Neural progenitor cell (in vitro differentiated cells): ENCODE results near the gene GHR. TPM values are rescaled to one million over a fixed set of nuclear protein-coding genes. Genes with fewer than 3 reads are reported as not detected.

Experiments
- DNase-seq: peaks from one replicate; pipeline ENCODE4 v3.0.0-alpha.2; 2016; ENCODE audit warnings: low spot score
- H2AFZ ChIP-seq: fragments of 200-600 bp; sonication (generic); replicated peaks from 2 replicates; pipeline ENCODE4 v1.6.1; 2016; ENCODE audit warnings: antibody characterized with exemption
- H3F3A ChIP-seq: fragments of 200-600 bp; sonication (generic); 2 replicates; pipeline ENCODE4 v1.6.1; 2016; ENCODE audit warnings: antibody characterized with exemption, low read depth
- H3K27ac ChIP-seq: fragments of 200-600 bp; sonication (generic); 2 replicates; pipeline ENCODE4 v1.5.1; 2016; ENCODE audit warnings: mild to moderate bottlenecking
- H3K27me3 ChIP-seq: fragments of 200-600 bp; sonication (generic); 2 replicates; pipeline ENCODE4 v1.6.1; 2016; ENCODE audit warnings: mild to moderate bottlenecking, moderate library complexity
- H3K36me3 ChIP-seq: fragments of 200-600 bp; sonication (generic); 2 replicates; pipeline ENCODE4 v1.5.1; 2016
- H3K4me1 ChIP-seq: fragments of 200-600 bp; sonication (generic); 2 replicates; pipeline ENCODE4 v1.6.1; 2016; ENCODE audit warnings: mixed run types
- H3K4me2 ChIP-seq: fragments of 200-600 bp; sonication (generic); 2 replicates; pipeline ENCODE4 v1.6.1; 2016
- H3K4me3 ChIP-seq: fragments of 200-600 bp; sonication (generic); 2 replicates; pipeline ENCODE4 v1.5.1; 2016
- H3K79me2 ChIP-seq: fragments of 200-600 bp; sonication (generic); 2 replicates; pipeline ENCODE4 v1.6.1; 2016; ENCODE audit warnings: low read depth
- H3K9ac ChIP-seq: fragments of 200-600 bp; sonication (generic); 2 replicates; pipeline ENCODE4 v1.6.1; 2016
- H3K9me3 ChIP-seq: fragments of 200-600 bp; sonication (generic); 2 replicates; pipeline ENCODE4 v1.5.1; 2016; ENCODE audit warnings: low read depth
- H4K20me1 ChIP-seq: fragments of 200-600 bp; sonication (generic); 2 replicates; pipeline ENCODE4 v1.6.1; 2016; ENCODE audit warnings: low read depth
- H3K27ac Mint-ChIP-seq: 3 replicates; pipeline ENCODE4 v1.8.0; 2021; ENCODE audit warnings: mixed read lengths
- H3K27me3 Mint-ChIP-seq: 2 replicates; pipeline ENCODE4 v1.8.0; 2022; ENCODE audit warnings: low read depth, mild to moderate bottlenecking, inconsistent platforms, moderate library complexity, mixed read lengths; ENCODE audit not compliant: insufficient read depth
- H3K36me3 Mint-ChIP-seq: 3 replicates; pipeline ENCODE4 v1.8.0; 2021; ENCODE audit warnings: mixed read lengths
- H3K4me1 Mint-ChIP-seq: 3 replicates; pipeline ENCODE4 v1.8.0; 2021; ENCODE audit warnings: mixed read lengths
- H3K4me3 Mint-ChIP-seq: 3 replicates; pipeline ENCODE4 v1.8.0; 2021; ENCODE audit warnings: mild to moderate bottlenecking, moderate library complexity, mixed read lengths
- H3K9me3 Mint-ChIP-seq: 3 replicates; pipeline ENCODE4 v1.8.0; 2020; ENCODE audit warnings: mixed read lengths
- EZH2 ChIP-seq: fragments of 200-600 bp; sonication (generic); IDR thresholded peaks from 2 replicates; pipeline ENCODE4 v1.6.1; 2017; ENCODE audit warnings: antibody characterized with exemption, mild to moderate bottlenecking, moderate library complexity
- EZH2phosphoT487 ChIP-seq: fragments of 200-600 bp; sonication (generic); IDR thresholded peaks from 2 replicates; pipeline ENCODE4 v1.6.1; 2017; ENCODE audit warnings: antibody characterized with exemption
- total RNA-seq: library from RNA; depleted of rRNA; stranded (reverse); fragments of >200 nt; gene quantifications from 2 replicates; pipeline ENCODE4 v1.2.3, GENCODE V29; 2015; ENCODE audit warnings: low replicate concordance
- TF ChIP-seq, protein P1 (sequence below): fragments of 200-600 bp; sonication (generic); IDR thresholded peaks from 2 replicates; pipeline ENCODE4 v1.5.1; 2017; ENCODE audit warnings: antibody characterized with exemption, mild to moderate bottlenecking

Gene GHR
- total RNA-seq, 1 donor from 2014 or later: 0.07 TPM

GRCh38 chr5:42768106-42768504, 344.9 kb downstream of the GHR start:
- Histone ChIP-seq H3K4me1 (no peaks in the 10 kb centered on the region), H3K9ac (no peak overlapping the region), H4K20me1 (no peaks in the 10 kb centered on the region), H3K9me3 (no peaks in the 10 kb centered on the region), H3K36me3 (peaks cover 8% of the 10 kb centered on the region), H3K4me2 (no peak overlapping the region), H3K79me2 (no peaks in the 10 kb centered on the region), H3K27ac (no peak overlapping the region), H3K4me3 (no peak overlapping the region), H3K27me3 (no peaks in the 10 kb centered on the region), H3F3A (no peaks in the 10 kb centered on the region), H2AFZ (no peak overlapping the region)
- DNase-seq: no peak
- H3K27ac Mint-ChIP-seq: no peak overlapping the region
- H3K27me3 Mint-ChIP-seq: no peaks in the 10 kb centered on the region
- H3K9me3 Mint-ChIP-seq: peaks cover 3% of the 10 kb centered on the region
- no peak for TF ChIP-seq EZH2
- TF ChIP-seq, protein P1, sequence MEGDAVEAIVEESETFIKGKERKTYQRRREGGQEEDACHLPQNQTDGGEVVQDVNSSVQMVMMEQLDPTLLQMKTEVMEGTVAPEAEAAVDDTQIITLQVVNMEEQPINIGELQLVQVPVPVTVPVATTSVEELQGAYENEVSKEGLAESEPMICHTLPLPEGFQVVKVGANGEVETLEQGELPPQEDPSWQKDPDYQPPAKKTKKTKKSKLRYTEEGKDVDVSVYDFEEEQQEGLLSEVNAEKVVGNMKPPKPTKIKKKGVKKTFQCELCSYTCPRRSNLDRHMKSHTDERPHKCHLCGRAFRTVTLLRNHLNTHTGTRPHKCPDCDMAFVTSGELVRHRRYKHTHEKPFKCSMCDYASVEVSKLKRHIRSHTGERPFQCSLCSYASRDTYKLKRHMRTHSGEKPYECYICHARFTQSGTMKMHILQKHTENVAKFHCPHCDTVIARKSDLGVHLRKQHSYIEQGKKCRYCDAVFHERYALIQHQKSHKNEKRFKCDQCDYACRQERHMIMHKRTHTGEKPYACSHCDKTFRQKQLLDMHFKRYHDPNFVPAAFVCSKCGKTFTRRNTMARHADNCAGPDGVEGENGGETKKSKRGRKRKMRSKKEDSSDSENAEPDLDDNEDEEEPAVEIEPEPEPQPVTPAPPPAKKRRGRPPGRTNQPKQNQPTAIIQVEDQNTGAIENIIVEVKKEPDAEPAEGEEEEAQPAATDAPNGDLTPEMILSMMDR: no peak
- no peak for TF ChIP-seq EZH2phosphoT487
- H3K4me1 Mint-ChIP-seq: no peaks in the 10 kb centered on the region
- no peak overlapping the region for H3K4me3 Mint-ChIP-seq
- no peaks in the 10 kb centered on the region for H3K36me3 Mint-ChIP-seq

DNA sequence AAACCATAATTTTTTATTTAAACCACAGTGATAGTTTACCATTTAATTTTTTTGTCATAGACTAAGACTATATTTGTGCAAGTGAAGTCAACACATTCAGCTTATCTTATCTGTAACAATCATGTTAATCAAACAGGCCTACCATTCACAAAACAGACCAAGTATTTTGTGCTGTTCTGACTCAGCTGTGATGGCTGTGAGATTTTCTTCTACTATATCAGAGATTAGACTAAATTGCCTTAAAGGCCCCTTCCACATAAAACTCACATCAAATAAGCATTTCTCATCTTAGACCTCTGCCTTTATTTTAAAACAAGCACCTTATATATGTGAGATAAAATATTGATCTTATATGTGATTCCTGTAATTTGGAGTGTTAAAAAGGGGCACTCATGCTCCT, 346.8 kb downstream of the GHR start:
- no peaks in the 10 kb centered on the region for H3K79me2 ChIP-seq
- peaks cover 8% of the 10 kb centered on the region for H3K36me3 ChIP-seq
- H3K27me3 ChIP-seq: no peaks in the 10 kb centered on the region
- no peak for DNase-seq
- H3K4me2 ChIP-seq: no peak overlapping the region
- no peak overlapping the region for H2AFZ ChIP-seq
- Mint-ChIP-seq H3K36me3 (no peaks in the 10 kb centered on the region), H3K27ac (no peak overlapping the region), H3K4me1 (no peaks in the 10 kb centered on the region), H3K4me3 (no peak overlapping the region), H3K9me3 (peaks cover 3% of the 10 kb centered on the region), H3K27me3 (no peaks in the 10 kb centered on the region)
- H4K20me1 ChIP-seq: no peaks in the 10 kb centered on the region
- no peak overlapping the region for H3K27ac ChIP-seq
- H3K9me3 ChIP-seq: no peaks in the 10 kb centered on the region
- TF ChIP-seq, protein P1: no peak
- no peak for TF ChIP-seq EZH2
- no peak for TF ChIP-seq EZH2phosphoT487
- no peaks in the 10 kb centered on the region for H3F3A ChIP-seq
- no peak overlapping the region for H3K9ac ChIP-seq
- H3K4me3 ChIP-seq: no peak overlapping the region
- H3K4me1 ChIP-seq: peaks cover 5% of the 10 kb centered on the region
